RWPE1 (cell line): Measurements from ENCODE around the gene TBCD.

Experiments used
- CTCF ChIA-PET: fragments of 350-600 bp; sonication (Branson Sonifier 250); formaldehyde crosslinking; extraction: SDS; loops from one replicate; lab custom pipeline; 2021; lab: Yijun Ruan, JAX
- POLR2A ChIA-PET: fragments of 400-600 bp; formaldehyde crosslinking; extraction: SDS; loops from one replicate; lab custom pipeline; 2020; ENCODE audit warnings: antibody characterized with exemption; ENCODE audit not compliant: low non-redundant PET; lab: Yijun Ruan, JAX
- DNase-seq: peaks from one replicate; pipeline ENCODE4 v3.0.0; 2012; ENCODE audit warnings: low spot score
- H3K27ac ChIP-seq: fragments of 450-650 bp; 2 replicates; pipeline ENCODE4 v1.5.1; 2017
- TF ChIP-seq, protein P1 (sequence below): fragments of 450-650 bp; conservative IDR thresholded peaks from 2 replicates; pipeline ENCODE4 v1.5.1; 2017; ENCODE audit warnings: low read depth, mild to moderate bottlenecking

Gene TBCD

GRCh38 chr17:82816358-82816757 lies 64.5 kb downstream of the TBCD start:
- TF ChIP-seq, protein P1, sequence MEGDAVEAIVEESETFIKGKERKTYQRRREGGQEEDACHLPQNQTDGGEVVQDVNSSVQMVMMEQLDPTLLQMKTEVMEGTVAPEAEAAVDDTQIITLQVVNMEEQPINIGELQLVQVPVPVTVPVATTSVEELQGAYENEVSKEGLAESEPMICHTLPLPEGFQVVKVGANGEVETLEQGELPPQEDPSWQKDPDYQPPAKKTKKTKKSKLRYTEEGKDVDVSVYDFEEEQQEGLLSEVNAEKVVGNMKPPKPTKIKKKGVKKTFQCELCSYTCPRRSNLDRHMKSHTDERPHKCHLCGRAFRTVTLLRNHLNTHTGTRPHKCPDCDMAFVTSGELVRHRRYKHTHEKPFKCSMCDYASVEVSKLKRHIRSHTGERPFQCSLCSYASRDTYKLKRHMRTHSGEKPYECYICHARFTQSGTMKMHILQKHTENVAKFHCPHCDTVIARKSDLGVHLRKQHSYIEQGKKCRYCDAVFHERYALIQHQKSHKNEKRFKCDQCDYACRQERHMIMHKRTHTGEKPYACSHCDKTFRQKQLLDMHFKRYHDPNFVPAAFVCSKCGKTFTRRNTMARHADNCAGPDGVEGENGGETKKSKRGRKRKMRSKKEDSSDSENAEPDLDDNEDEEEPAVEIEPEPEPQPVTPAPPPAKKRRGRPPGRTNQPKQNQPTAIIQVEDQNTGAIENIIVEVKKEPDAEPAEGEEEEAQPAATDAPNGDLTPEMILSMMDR, result no peak
- H3K27ac ChIP-seq, result peak overlapping the region; percentile 8; the same call in 1 of the 2 replicates
- DNase-seq, result no peak
- ChIA-PET POLR2A (no interaction called here), CTCF (interaction anchor here (0.6 kb wide), 1 partner anchor 29 kb away, joined by 4 read pairs; no protein-coding TSS in a partner anchor)

- TF ChIP-seq, protein P1, result no peak
- no peak overlapping the region for H3K27ac ChIP-seq
- DNase-seq, result no peak
- ChIA-PET POLR2A (no interaction called here), CTCF (interaction anchor here (0.5 kb wide), 1 partner anchor 19 kb away, joined by 3 read pairs; no protein-coding TSS in a partner anchor)
Observed at GRCh38 chr17:82817947-82818346, 66.1 kb downstream of the TBCD start.

DNA sequence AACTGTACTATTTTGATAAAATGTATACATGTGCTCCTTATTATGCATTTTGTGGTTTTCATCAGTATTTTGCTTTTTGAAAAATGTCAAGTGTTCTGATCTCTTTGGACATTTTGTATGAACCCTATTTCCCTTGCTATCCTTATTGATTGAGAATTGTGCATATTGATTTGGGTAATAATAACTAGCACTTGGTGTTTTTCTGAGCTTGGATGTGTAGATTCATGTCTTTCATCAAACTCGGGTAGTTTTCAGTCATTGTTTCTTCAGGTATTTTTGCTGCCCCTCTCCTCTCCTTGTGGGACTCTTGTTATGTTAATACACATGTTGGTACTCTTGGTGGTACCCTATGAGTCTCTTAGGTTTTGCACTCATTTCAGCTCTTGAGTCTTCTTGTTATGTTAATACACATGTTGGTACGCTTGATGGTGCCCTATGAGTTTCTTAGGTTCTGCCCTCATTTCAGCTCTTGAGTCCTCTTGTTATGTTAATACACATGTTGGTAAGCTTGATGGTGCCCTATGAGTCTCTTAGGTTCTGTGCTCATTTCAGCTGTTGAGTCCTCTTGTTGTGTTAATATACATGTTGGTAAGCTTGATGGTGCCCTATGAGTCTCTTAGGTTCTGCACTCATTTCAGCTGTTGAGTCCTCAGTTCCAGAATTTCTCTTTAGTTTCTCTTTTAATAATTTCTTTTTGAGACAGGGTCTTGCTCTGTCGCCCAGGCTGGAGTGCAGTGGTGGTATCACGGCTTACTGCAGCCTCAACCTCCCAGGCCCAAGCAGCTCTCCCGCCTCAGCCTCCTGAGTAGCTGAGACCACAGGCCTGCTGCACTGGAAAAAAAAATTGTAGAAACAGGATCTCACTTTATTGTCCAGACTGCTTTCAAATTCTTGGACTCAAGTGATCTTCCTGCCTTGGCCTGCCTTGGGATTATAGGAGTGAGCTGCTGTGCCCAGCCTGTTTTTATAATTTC lies 68.7 kb downstream of the TBCD start:
- no peak for DNase-seq
- POLR2A ChIA-PET, result no interaction called here
- TF ChIP-seq, protein P1, result no peak
- no peak overlapping the region for H3K27ac ChIP-seq
- CTCF ChIA-PET, result interaction anchor here (0.5 to 0.7 kb wide), 3 partner anchors 11 to 327 kb away, joined by 3 to 6 read pairs (median 3); no protein-coding TSS in a partner anchor

DNA sequence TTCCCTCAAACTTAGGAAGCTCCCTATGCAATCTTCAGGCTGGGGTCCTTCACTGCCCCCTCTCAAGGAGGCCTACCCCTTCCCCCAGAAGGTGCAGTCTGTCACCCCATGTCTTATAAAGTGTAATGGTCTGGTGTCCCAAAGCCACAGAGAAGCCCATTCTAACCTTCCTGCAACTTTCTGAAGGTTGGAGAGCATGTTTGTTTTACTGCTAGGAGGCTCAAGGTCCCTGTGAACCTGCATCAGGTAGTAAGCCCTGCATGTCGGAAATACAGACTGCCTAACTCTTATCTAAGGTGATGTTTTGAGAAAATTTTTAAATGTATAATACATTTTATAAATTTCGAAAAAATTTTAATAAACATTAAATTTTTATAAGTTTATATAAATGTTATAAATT lies 69.7 kb downstream of the TBCD start:
- DNase-seq, result no peak
- ChIA-PET POLR2A (no interaction called here), CTCF (no interaction called here)
- no peak overlapping the region for H3K27ac ChIP-seq
- TF ChIP-seq, protein P1, result no peak

GRCh38 chr17:82822281-82822680 lies 70.4 kb downstream of the TBCD start:
- TF ChIP-seq, protein P1, result no peak
- ChIA-PET CTCF (no interaction called here), POLR2A (no interaction called here)
- no peak overlapping the region for H3K27ac ChIP-seq
- no peak for DNase-seq

- POLR2A ChIA-PET, result no interaction called here
- DNase-seq, result peak; percentile 10
Observed at GRCh38 chr17:82823004-82823403, 71.1 kb downstream of the TBCD start.

More at GRCh38 chr17:82823004-82823403, 71.1 kb downstream of the TBCD start:
- TF ChIP-seq, protein P1, result no peak
- CTCF ChIA-PET, result no interaction called here
- peak overlapping the region; percentile 57 for H3K27ac ChIP-seq
